Endothelial cell of umbilical vein (primary cell): ENCODE results near the gene MTG2. TPM values are rescaled to one million over a fixed set of nuclear protein-coding genes. Genes with fewer than 3 reads are reported as not detected.

Source experiments
- BruUV-seq: library from RNA; stranded (reverse); fragments of 400-500 nt; replicated peaks from 2 replicates; lab custom pipeline; 2021; lab: Mats Ljungman, UMichigan
- CTCF ChIA-PET: fragments of 300-600, 350-600 bp; sonication (Branson Sonifier 250); formaldehyde crosslinking; loops from one replicate; lab custom pipeline; 2021; ENCODE audit warnings: antibody characterized with exemption, inconsistent platforms; lab: Charles Lee
- POLR2A ChIA-PET: fragments of 300-600, 350-600 bp; sonication (Branson Sonifier 250); formaldehyde crosslinking; loops from one replicate; lab custom pipeline; 2021; ENCODE audit warnings: antibody characterized with exemption, inconsistent platforms; lab: Charles Lee
- DNase-seq: peaks from one replicate; pipeline ENCODE4 v3.0.0-alpha.2; 2011; ENCODE audit warnings: low read depth, low spot score
- FAIRE-seq: peaks from 2 replicates; lab custom pipeline; 2011; peaks lifted over from hg19 to GRCh38; lab: Jason Lieb, UNC
- H2AFZ ChIP-seq: 2 replicates; pipeline ENCODE4 v1.6.0; 2012; ENCODE audit warnings: low read depth, low read length, control low read depth, inconsistent platforms
- H3K27ac ChIP-seq: 2 replicates; pipeline ENCODE4 v1.5.1; 2011; ENCODE audit warnings: low read depth, mild to moderate bottlenecking, control low read depth, low read length, moderate library complexity; ENCODE audit not compliant: insufficient read depth
- H3K27me3 ChIP-seq, 2 experiments: 2 replicates each; pipeline versions ENCODE4 v1.6.0 to v1.6.1; 2011; ENCODE audit warnings: low read length in 2 of 2, mixed read lengths in 1 of 2; ENCODE audit not compliant: control insufficient read depth in 2 of 2, insufficient read depth in 2 of 2
- H3K36me3 ChIP-seq, 2 experiments: 2 replicates in 1 of 2; 3 replicates in 1 of 2; pipeline ENCODE4 v1.5.1; 2011; ENCODE audit warnings: low read length in 2 of 2, mild to moderate bottlenecking in 1 of 2, moderate library complexity in 1 of 2; ENCODE audit not compliant: control insufficient read depth in 2 of 2, insufficient read depth in 2 of 2; ENCODE audit errors: extremely low read depth in 1 of 2
- H3K4me1 ChIP-seq: 3 replicates; pipeline ENCODE4 v1.5.1; 2011; ENCODE audit warnings: mild to moderate bottlenecking, low read length; ENCODE audit not compliant: control insufficient read depth, insufficient read depth; ENCODE audit errors: extremely low read depth
- H3K4me2 ChIP-seq: 2 replicates; pipeline ENCODE4 v1.6.1; 2011; ENCODE audit warnings: low read length, control low read depth, mixed read lengths; ENCODE audit not compliant: insufficient read depth
- H3K4me3 ChIP-seq, 3 experiments: fragments of 200-600 bp in 1 of 3; sonication (generic), shearing (Covaris generic) in 1 of 3; replicated peaks in 1 of 3; 2 replicates each; pipeline ENCODE4 v1.5.1; 2011 to 2016; ENCODE audit warnings: control low read depth in 3 of 3, low read length in 3 of 3, mild to moderate bottlenecking in 2 of 3, inconsistent platforms in 1 of 3, low read depth in 1 of 3, moderate library complexity in 1 of 3; ENCODE audit not compliant: insufficient read depth in 1 of 3
- H3K79me2 ChIP-seq: 2 replicates; pipeline ENCODE4 v1.6.0; 2012; ENCODE audit warnings: low read length, inconsistent platforms; ENCODE audit not compliant: control insufficient read depth, insufficient read depth
- H3K9ac ChIP-seq: replicated peaks from 2 replicates; pipeline ENCODE3; 2011; ENCODE audit warnings: low read length, control low read depth; ENCODE audit not compliant: insufficient read depth; ENCODE audit errors: extremely low read depth
- H3K9me1 ChIP-seq: replicated peaks from 3 replicates; pipeline ENCODE4 v1.6.0; 2011; ENCODE audit warnings: mild to moderate bottlenecking, low read length; ENCODE audit not compliant: control insufficient read depth, insufficient read depth; ENCODE audit errors: extremely low read depth
- H3K9me3 ChIP-seq: replicated peaks from 2 replicates; pipeline ENCODE4 v1.5.1; 2012; ENCODE audit warnings: low read length, inconsistent platforms; ENCODE audit not compliant: control insufficient read depth, insufficient read depth
- H4K20me1 ChIP-seq: replicated peaks from 2 replicates; pipeline ENCODE3; 2011; ENCODE audit warnings: mild to moderate bottlenecking, low read length; ENCODE audit not compliant: control insufficient read depth, insufficient read depth; ENCODE audit errors: extremely low read depth
- EZH2 ChIP-seq: IDR thresholded peaks from 2 replicates; pipeline ENCODE4 v1.6.1; 2012; ENCODE audit warnings: borderline replicate concordance, low read depth, mild to moderate bottlenecking, moderate library complexity, low read length, inconsistent platforms; ENCODE audit not compliant: severe bottlenecking
- FOS ChIP-seq: IDR thresholded peaks from 2 replicates; pipeline ENCODE4 v1.6.1; 2011; ENCODE audit warnings: mild to moderate bottlenecking, low read length, moderate library complexity, borderline replicate concordance; ENCODE audit not compliant: insufficient read depth
- GATA2 ChIP-seq: IDR thresholded peaks from 2 replicates; pipeline ENCODE4 v1.7.0; 2011; ENCODE audit warnings: low read depth, mild to moderate bottlenecking, moderate library complexity, mixed read lengths, low read length; ENCODE audit not compliant: insufficient read length, insufficient read depth
- JUN ChIP-seq: IDR thresholded peaks from 2 replicates; pipeline ENCODE4 v1.6.1; 2011; ENCODE audit warnings: borderline replicate concordance, low read depth; ENCODE audit not compliant: insufficient read length, insufficient read depth
- MYC ChIP-seq: IDR thresholded peaks from one replicate; pipeline ENCODE4 v1.6.1; 2011; ENCODE audit warnings: mild to moderate bottlenecking, low read depth, low read length
- POLR2AphosphoS5 ChIP-seq: IDR thresholded peaks from 2 replicates; pipeline ENCODE4 v1.6.1; 2012; ENCODE audit warnings: low read depth, mild to moderate bottlenecking, control low read depth, low read length, moderate library complexity; ENCODE audit not compliant: insufficient read depth
- dilution Hi-C: fragments of 300-500 bp; cut with MboI; formaldehyde crosslinking; loops from one replicate; pipeline ENCODE4 v1.15.0; 2019; ENCODE audit warnings: low sequenced_read_pairs; ENCODE audit not compliant: extremely low pct_ligation_motif_present
- intact Hi-C: fragments of 100-400 bp; cut with micrococcal nuclease; formaldehyde crosslinking; loops from one replicate; pipeline ENCODE4 v1.10.0; 2022
- polyA plus RNA-seq, 4 experiments: library from polyadenylated mRNA; depleted of rRNA in 3 of 4; stranded (reverse) in 3 of 4; unstranded in 1 of 4; fragments of >200 nt; gene quantifications; 2 replicates each; pipeline versions ENCODE4 v1.2.1 to v1.2.3, GENCODE V29; 2011 to 2012; ENCODE audit warnings: missing spikeins in 1 of 4
- total RNA-seq: library from RNA; stranded (reverse); gene quantifications from 2 replicates; pipeline ENCODE4 v1.2.3, GENCODE V29; 2021
- TF ChIP-seq, protein P1 (sequence below), 2 donors: IDR thresholded peaks; 1 replicate in 1 of 2; 2 replicates in 1 of 2; pipeline ENCODE4 v1.5.1; 2011; ENCODE audit warnings: low read length in 2 of 2, mild to moderate bottlenecking in 2 of 2, moderate library complexity in 2 of 2, control low read depth in 1 of 2, inconsistent platforms in 1 of 2, low read depth in 1 of 2; ENCODE audit not compliant: insufficient read depth in 1 of 2; ENCODE audit errors: extremely low read depth in 1 of 2

Gene MTG2
- total and polyA plus RNA-seq, 2 donors (not counting 3 experiments of a cell fraction or from before 2014, with no cell fraction given) = 19.9 to 31.6 TPM

DNA sequence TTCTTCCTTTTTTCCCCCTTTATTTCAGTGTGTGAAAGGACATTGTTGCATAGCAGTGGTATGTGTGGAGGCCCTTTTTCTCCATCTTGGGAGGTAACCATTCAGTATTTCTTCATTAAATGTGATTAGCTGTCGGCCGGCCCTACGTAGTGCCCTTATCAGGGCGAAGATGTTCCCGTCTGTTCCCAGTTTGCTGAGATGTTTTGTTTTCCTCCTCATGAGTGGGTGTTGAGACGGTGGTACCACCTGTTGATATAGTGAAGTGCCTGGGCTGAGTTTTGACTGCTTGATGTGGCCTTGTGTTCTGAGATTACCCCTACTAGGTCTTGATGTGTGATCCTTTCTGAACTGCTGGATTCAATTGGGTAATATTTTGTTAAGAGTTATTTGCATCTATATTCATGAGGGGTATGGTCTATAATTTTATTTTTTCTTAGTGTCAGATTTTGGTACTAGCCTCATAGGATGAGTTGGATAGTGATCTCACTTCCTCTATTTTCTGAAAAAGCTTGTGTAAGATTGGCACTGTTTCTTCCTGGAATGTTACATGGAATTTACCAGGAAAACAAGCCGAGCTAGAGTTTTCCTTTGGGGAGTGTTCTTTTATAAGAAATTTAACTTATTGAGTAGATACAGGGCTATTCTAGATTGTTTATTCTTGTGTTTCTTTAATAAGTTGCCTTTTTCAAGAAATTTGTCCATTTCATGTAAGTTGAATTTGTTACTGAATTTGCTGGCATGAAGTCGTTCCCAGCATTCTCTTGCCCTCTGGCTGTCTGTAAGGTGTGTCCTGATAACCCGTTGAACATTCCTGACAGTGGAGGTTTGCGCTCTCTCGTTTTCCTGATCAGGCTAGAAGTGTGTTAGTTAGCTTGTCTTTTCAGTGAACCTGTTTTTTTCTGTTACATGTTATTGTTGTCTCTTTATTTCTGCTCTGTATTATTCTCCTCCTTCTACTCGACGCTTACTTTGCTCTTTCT lies 4.3 kb downstream of the MTG2 start:
- H3K9me3 ChIP-seq = no peaks in the 10 kb centered on the region
- H3K4me1 ChIP-seq = peaks cover 18% of the 10 kb centered on the region
- H3K4me3 ChIP-seq = peak overlapping the region in 1 of 3 experiments; percentile 48
- H4K20me1 ChIP-seq = no peaks in the 10 kb centered on the region
- ChIA-PET CTCF (interaction anchor here (0.9 kb wide), 3 partner anchors 42 to 176 kb away, joined by 3 read pairs; no protein-coding TSS in a partner anchor), POLR2A (no interaction called here)
- peaks cover 25% of the 10 kb centered on the region for H3K79me2 ChIP-seq
- no peak for FAIRE-seq
- dilution Hi-C loops = no loop called here
- H3K4me2 ChIP-seq = peak overlapping the region; percentile 90
- intact Hi-C loops = loop anchor here (10.0 kb wide), 1 partner anchor 198 kb away; the partner anchor contains the start of gene RPS21
- no peaks in the 10 kb centered on the region for H3K9me1 ChIP-seq
- peak overlapping the region; percentile 87 for H3K27ac ChIP-seq
- peak overlapping the region; percentile 66 for H3K9ac ChIP-seq
- BruUV-seq = no TSS peak
- no peak for TF ChIP-seq MYC
- TF ChIP-seq JUN = peak; percentile 10
- no peak for TF ChIP-seq EZH2
- peak overlapping the region; percentile 72 for H2AFZ ChIP-seq
- H3K27me3 ChIP-seq = no peaks in the 10 kb centered on the region
- peaks cover 2 to 4% of the 10 kb centered on the region in 2 experiments for H3K36me3 ChIP-seq
- peak; percentile 74 for DNase-seq

DNA sequence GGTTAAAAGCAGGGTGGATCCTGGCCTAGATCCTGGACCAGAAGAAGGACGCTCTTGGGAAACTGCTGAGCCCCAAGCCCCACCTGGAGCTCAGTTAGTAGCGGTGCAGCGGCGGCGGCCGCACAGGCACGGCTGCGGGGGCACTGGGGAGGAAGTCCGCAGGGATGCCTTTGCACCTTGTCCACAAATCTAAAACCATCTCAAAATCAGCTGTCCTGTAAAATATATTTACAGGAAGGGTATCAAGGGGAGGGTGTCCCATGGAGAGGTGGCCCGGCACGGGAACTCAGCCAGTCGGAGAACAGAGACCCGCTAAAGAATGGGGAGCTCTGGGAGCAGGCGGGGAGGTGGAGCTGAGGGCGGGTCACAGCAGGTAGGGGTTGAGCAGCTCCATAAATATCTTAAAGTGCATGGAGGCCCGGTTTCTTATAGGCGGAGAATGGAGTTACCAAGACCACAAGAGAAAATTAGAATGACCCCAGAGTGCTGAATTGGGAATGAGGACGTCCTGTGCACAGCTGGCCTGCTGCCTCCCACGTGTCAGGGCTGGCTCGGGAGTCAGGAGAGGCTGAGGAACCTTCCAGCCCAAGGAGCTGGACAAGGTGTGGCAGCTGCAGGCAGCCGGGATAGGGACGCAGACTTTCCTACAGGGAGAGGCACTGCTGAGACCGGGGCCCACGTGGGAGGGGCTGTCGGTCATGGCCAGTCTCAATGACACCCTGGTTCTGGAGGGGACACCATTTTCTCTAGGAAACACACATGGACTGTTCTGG lies 8.0 kb downstream of the MTG2 start:
- H3K36me3 ChIP-seq = peaks cover 2 to 9% of the 10 kb centered on the region in 2 experiments
- H4K20me1 ChIP-seq = no peaks in the 10 kb centered on the region
- no peak overlapping the region for H3K4me3 ChIP-seq
- H3K9me3 ChIP-seq = no peaks in the 10 kb centered on the region
- no peaks in the 10 kb centered on the region for H3K9me1 ChIP-seq
- H3K9ac ChIP-seq = no peak overlapping the region
- no peak for DNase-seq
- H3K27me3 ChIP-seq = no peaks in the 10 kb centered on the region
- no peak overlapping the region for H2AFZ ChIP-seq
- no peak for FAIRE-seq
- intact Hi-C loops (no loop called here), dilution Hi-C loops (no loop called here)
- H3K4me2 ChIP-seq = no peak overlapping the region
- no peak overlapping the region for H3K27ac ChIP-seq
- BruUV-seq = no TSS peak
- POLR2A ChIA-PET = no interaction called here
- TF ChIP-seq MYC = no peak
- TF ChIP-seq FOS = no peak
- TF ChIP-seq JUN = no peak
- TF ChIP-seq, protein P1, sequence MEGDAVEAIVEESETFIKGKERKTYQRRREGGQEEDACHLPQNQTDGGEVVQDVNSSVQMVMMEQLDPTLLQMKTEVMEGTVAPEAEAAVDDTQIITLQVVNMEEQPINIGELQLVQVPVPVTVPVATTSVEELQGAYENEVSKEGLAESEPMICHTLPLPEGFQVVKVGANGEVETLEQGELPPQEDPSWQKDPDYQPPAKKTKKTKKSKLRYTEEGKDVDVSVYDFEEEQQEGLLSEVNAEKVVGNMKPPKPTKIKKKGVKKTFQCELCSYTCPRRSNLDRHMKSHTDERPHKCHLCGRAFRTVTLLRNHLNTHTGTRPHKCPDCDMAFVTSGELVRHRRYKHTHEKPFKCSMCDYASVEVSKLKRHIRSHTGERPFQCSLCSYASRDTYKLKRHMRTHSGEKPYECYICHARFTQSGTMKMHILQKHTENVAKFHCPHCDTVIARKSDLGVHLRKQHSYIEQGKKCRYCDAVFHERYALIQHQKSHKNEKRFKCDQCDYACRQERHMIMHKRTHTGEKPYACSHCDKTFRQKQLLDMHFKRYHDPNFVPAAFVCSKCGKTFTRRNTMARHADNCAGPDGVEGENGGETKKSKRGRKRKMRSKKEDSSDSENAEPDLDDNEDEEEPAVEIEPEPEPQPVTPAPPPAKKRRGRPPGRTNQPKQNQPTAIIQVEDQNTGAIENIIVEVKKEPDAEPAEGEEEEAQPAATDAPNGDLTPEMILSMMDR (IDR thresholded peaks at IDR 0.05; ENCODE audit: extremely low read depth in 1 of 2, insufficient read depth in 1 of 2, low read depth in 1 of 2, low read length in 2 of 2) = no peak
- no peak for TF ChIP-seq POLR2AphosphoS5
- TF ChIP-seq GATA2 = no peak
- TF ChIP-seq EZH2 = no peak
- H3K4me1 ChIP-seq = peaks cover 12% of the 10 kb centered on the region
- peaks cover 12% of the 10 kb centered on the region for H3K79me2 ChIP-seq
- CTCF ChIA-PET = no interaction called here
